ENCODE data around the gene PPP1R12B.
"Not testable (repeated sequence)": the region's sequence is repeated elsewhere in the genome, so short reads cannot be mapped to it uniquely, and the experiment has no call there.

Gene PPP1R12B

GRCh38 chr1:202493112-202493511 lies 144.6 kb downstream of the PPP1R12B start:
- DNase-seq, result not testable (repeated sequence)

GRCh38 chr1:202498542-202498941 lies 150.0 kb downstream of the PPP1R12B start:
- no peak for DNase-seq

- DNase-seq, result not testable (repeated sequence)
These were observed 151.5 kb downstream of the PPP1R12B start for GRCh38 chr1:202499997-202500396.

GRCh38 chr1:202501281-202501680 lies 152.8 kb downstream of the PPP1R12B start:
- DNase-seq, result no peak

GRCh38 chr1:202505356-202505755 lies 156.9 kb downstream of the PPP1R12B start:
- no peak for DNase-seq

GRCh38 chr1:202505880-202506575 lies 157.5 kb downstream of the PPP1R12B start:
- DNase-seq, result not testable (repeated sequence)

GRCh38 chr1:202508863-202509262 lies 160.4 kb downstream of the PPP1R12B start:
- DNase-seq, result not testable (repeated sequence)

- not testable (repeated sequence) for DNase-seq
These were observed 165.4 kb downstream of the PPP1R12B start for GRCh38 chr1:202513875-202514274.

GRCh38 chr1:202516434-202516877 lies 168.0 kb downstream of the PPP1R12B start:
- DNase-seq, result no peak

- DNase-seq, result not testable (repeated sequence)
These were observed 168.6 kb downstream of the PPP1R12B start for GRCh38 chr1:202517146-202517545.

- DNase-seq, result not testable (repeated sequence)
These were observed 169.7 kb downstream of the PPP1R12B start for GRCh38 chr1:202518180-202518579.

GRCh38 chr1:202518905-202519304 lies 170.4 kb downstream of the PPP1R12B start:
- not testable (repeated sequence) for DNase-seq

GRCh38 chr1:202520129-202520856 lies 171.8 kb downstream of the PPP1R12B start:
- DNase-seq, result not testable (repeated sequence)

GRCh38 chr1:202520857-202521216 lies 172.3 kb downstream of the PPP1R12B start:
- not testable (repeated sequence) for DNase-seq

GRCh38 chr1:202521484-202521883 lies 173.0 kb downstream of the PPP1R12B start:
- not testable (repeated sequence) for DNase-seq

GRCh38 chr1:202521886-202522285 lies 173.4 kb downstream of the PPP1R12B start:
- DNase-seq, result no peak

- not testable (repeated sequence) for DNase-seq
These were observed 177.6 kb downstream of the PPP1R12B start for GRCh38 chr1:202526056-202526455.

GRCh38 chr1:202528096-202528722 lies 179.7 kb downstream of the PPP1R12B start:
- not testable (repeated sequence) for DNase-seq

GRCh38 chr1:202530686-202531085 lies 182.2 kb downstream of the PPP1R12B start:
- not testable (repeated sequence) for DNase-seq

GRCh38 chr1:202531472-202531811 lies 182.9 kb downstream of the PPP1R12B start:
- no peak for DNase-seq

GRCh38 chr1:202531812-202532616 lies 183.5 kb downstream of the PPP1R12B start:
- DNase-seq, result not testable (repeated sequence)

GRCh38 chr1:202539166-202539574 lies 190.7 kb downstream of the PPP1R12B start:
- DNase-seq, result not testable (repeated sequence)

GRCh38 chr1:202539583-202539982 lies 191.1 kb downstream of the PPP1R12B start:
- DNase-seq, result not testable (repeated sequence)

All from SIG-M5 (cell line).